Ureter (tissue), 1 donor: Measurements from ENCODE around the gene TNPO2. TPM values are rescaled to one million over a fixed set of nuclear protein-coding genes. Genes with fewer than 3 reads are reported as not detected.
"Not testable (repeated sequence)": the region's sequence is repeated elsewhere in the genome, so short reads cannot be mapped to it uniquely, and the experiment has no call there.

Experiments used
- DNase-seq: peaks from one replicate; pipeline ENCODE4 v3.0.0-alpha.2; 2020; ENCODE audit warnings: low spot score
- total RNA-seq: library from RNA; stranded (reverse); gene quantifications from one replicate; pipeline ENCODE4 v1.2.4, GENCODE V29; 2023
- donor health status: DM: yes; HTN: yes; CAD: no.

The TNPO2 gene
- total RNA-seq, 1 donor from 2014 or later = 111 TPM

- no peak for DNase-seq
Measured at GRCh38 chr19:12705654-12706331, 17.9 kb downstream of the TNPO2 start.

- DNase-seq = no peak
Measured at GRCh38 chr19:12705169-12705568, 18.6 kb downstream of the TNPO2 start.

DNA sequence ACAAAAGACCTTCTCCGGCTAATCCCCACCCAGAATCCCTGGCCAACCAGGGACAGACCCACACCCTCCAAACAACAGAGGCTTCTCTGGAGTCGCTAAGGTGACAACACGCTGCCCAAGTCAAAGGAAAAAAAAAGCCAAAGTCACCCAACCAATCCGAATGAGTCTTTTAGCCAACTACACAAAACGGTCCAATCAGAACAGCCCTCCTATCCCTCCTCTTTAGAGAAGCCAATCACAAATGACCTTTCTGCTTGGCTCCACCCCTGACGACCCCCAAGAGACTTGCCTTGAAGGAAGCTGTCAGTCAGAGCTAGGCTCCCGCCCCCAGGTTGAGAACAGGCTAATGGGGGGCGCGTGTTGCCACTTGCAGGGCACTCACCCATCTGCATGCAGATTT, 20.7 kb downstream of the TNPO2 start:
- no peak for DNase-seq

DNA sequence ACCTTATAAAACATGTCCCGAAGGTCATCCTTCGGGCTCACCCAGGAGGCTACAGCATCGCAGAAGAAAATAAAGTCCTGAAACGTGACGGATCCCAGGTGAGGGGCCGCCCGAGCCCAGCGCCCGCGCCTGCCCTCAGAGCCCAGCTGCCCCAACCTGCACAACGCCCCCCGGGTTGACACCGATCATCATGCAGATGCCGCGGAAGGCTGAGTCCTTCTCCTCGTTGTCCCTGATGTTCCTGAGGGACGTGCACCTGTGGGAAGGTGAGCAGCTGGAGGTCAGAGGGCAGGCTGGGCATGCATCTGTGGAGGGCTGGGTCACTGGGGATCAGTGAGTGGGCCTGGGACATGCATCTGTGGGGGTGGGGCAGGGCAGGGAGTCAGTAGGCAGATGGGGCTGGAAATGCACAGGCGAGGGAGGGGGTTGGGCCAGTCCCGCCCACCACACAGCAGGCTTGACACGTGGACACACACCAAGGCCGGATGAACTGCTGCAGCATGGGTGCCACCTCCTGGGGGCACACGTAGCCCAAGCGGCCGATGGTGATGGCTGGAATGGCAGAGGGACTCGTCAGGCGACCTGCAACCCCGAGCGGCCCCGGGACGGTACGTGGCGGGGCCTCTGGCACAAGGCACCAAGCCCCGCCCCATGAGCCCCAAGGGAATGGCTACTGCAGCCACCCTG, 22.0 kb downstream of the TNPO2 start:
- DNase-seq = no peak

- no peak for DNase-seq
Measured at GRCh38 chr19:12698138-12698537, 25.6 kb downstream of the TNPO2 start.

GRCh38 chr19:12697425-12697824, 26.3 kb downstream of the TNPO2 start:
- DNase-seq = not testable (repeated sequence)

- DNase-seq = peak; percentile 97
Measured at GRCh38 chr19:12696366-12697335, 27.1 kb downstream of the TNPO2 start, which contains the start of gene FBXW9. FBXW9 (minus strand) TSS chr19:12696631; CDS start chr19:12696581, 50 bp downstream.

- no peak for DNase-seq
Measured at GRCh38 chr19:12695997-12696365, 27.8 kb downstream of the TNPO2 start.

- DNase-seq = no peak
Measured at GRCh38 chr19:12695514-12695913, 28.2 kb downstream of the TNPO2 start.

DNA sequence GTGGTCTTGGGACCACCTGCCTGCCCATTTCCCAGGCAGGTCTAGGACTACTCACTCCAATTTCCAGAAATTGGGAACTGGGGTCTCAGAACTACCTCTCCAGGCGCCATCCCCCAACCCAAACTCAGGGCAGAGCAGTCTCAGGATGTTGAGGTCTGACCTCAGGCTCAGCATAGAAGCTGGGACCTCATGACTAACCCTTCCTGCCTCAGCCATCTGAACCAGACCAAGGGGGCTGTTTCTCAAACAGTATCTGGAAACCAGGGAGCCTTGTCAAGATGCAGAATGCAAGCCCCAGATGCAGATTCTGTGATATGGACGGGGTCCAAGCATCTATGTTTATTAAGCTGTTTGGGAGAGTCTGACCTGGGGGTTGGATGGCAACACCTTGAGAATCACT, 28.6 kb downstream of the TNPO2 start:
- no peak for DNase-seq

GRCh38 chr19:12694641-12695040, 29.1 kb downstream of the TNPO2 start:
- DNase-seq = no peak

GRCh38 chr19:12692960-12693359, 30.8 kb downstream of the TNPO2 start:
- DNase-seq = no peak

GRCh38 chr19:12689581-12690216, 34.0 kb downstream of the TNPO2 start:
- no peak for DNase-seq

GRCh38 chr19:12689012-12689411, 34.7 kb downstream of the TNPO2 start:
- no peak for DNase-seq

- DNase-seq = no peak
Measured at GRCh38 chr19:12687496-12688196, 36.1 kb downstream of the TNPO2 start, which contains the start of gene GNG14. GNG14 (plus strand) TSS chr19:12687998; CDS start chr19:12688049, 51 bp downstream.

DNA sequence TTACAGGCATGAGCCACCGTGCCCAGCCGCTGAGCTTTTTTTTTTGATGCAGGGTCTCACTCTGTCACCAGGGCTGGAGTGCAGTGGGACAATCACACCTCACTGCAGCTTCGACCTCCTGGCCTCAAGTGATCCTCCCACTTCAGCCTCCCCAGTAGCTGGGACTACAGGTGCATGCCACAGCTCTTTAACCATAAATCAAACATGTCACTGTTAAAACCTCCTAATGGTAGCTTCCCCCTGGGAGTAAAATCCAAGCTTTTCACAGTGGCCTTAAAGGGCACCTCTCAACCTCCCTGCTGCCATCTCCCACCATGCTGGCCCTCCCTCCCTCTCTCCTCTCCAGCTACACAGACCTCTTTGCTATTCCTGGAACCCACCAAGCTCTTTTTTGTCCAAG, 37.9 kb downstream of the TNPO2 start:
- no peak for DNase-seq

GRCh38 chr19:12681074-12681987, 42.4 kb downstream of the TNPO2 start, which contains the start of gene DHPS:
DHPS (minus strand) TSS chr19:12681880; CDS start chr19:12681766, 114 bp downstream.
- peak; percentile 96 for DNase-seq

GRCh38 chr19:12680034-12680433, 43.7 kb downstream of the TNPO2 start:
- no peak for DNase-seq

DNA sequence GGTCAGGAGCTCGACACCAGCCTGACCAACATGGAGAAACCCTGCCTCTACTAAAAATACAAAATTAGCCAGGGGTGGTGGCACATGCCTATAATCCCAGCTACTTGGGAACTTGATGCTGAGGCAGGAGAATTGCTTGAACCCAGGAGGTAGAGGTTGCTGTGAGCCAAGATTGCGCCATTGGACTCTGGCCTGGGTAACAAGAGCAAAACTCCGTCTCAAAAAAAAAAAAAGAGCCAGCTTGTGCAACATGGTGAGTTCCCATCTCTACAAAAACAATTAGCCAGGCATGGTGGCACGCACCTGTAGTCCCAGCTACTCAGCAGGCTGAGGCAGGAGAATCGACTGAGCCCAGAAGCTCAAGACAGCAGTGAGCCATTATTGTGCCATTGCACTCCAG, 45.7 kb downstream of the TNPO2 start:
- not testable (repeated sequence) for DNase-seq

DNA sequence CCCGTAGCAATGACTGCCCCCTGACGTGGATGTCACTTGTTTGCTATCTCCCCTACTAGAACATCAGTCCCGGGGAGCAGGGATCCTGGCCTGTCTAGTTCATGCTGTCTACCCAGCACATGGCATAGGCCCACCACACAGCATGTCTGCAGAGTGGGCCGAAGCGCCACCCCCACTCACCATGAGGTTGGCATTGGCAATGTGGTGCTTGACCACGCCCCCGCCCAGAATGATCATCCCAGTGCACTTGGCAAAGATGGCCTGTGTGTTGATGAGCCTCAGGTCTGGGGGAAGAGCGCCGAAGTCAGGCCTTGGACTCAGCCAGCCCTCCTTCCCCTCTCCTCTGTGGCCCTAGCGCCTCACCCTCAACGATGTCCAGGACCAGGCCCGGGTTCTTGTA, 46.8 kb downstream of the TNPO2 start:
- no peak for DNase-seq
